ENCODE results near the gene EXOC7.

The EXOC7 gene

GRCh38 chr17:76138896-76139752, 35.5 kb upstream of the EXOC7 start:
- DNase-seq (ENCODE audit: low read depth): no peak

- no peak for DNase-seq (ENCODE audit: low read depth)
Observed at GRCh38 chr17:76138234-76138895, 34.8 kb upstream of the EXOC7 start.

- no peak for DNase-seq (ENCODE audit: low read depth)
Observed at GRCh38 chr17:76137351-76138233, 34.0 kb upstream of the EXOC7 start.

- no peak for DNase-seq (ENCODE audit: low read depth)
Observed at GRCh38 chr17:76137001-76137350, 33.4 kb upstream of the EXOC7 start.

- no peak for DNase-seq (ENCODE audit: low read depth)
Observed at GRCh38 chr17:76136276-76137000, 32.9 kb upstream of the EXOC7 start.

- no peak for DNase-seq (ENCODE audit: low read depth)
Observed at GRCh38 chr17:76135810-76136188, 32.2 kb upstream of the EXOC7 start.

GRCh38 chr17:76134911-76135809, 31.6 kb upstream of the EXOC7 start:
- no peak for DNase-seq (ENCODE audit: low read depth)

GRCh38 chr17:76132574-76133338, 29.2 kb upstream of the EXOC7 start:
- no peak for DNase-seq (ENCODE audit: low read depth)

GRCh38 chr17:76131692-76132573, 28.3 kb upstream of the EXOC7 start:
- no peak for DNase-seq (ENCODE audit: low read depth)

- DNase-seq (ENCODE audit: low read depth): no peak
Observed at GRCh38 chr17:76131051-76131691, 27.6 kb upstream of the EXOC7 start.

- no peak for DNase-seq (ENCODE audit: low read depth)
Observed at GRCh38 chr17:76130473-76130872, 26.9 kb upstream of the EXOC7 start.

GRCh38 chr17:76125922-76126321, 22.3 kb upstream of the EXOC7 start:
- no peak for DNase-seq (ENCODE audit: low read depth)

- no peak for DNase-seq (ENCODE audit: low read depth)
Observed at GRCh38 chr17:76125391-76125675, 21.7 kb upstream of the EXOC7 start.

- DNase-seq (ENCODE audit: low read depth): no peak
Observed at GRCh38 chr17:76124582-76125390, 21.2 kb upstream of the EXOC7 start.

- no peak for DNase-seq (ENCODE audit: low read depth)
Observed at GRCh38 chr17:76123749-76124581, 20.4 kb upstream of the EXOC7 start.

GRCh38 chr17:76123191-76123499, 19.6 kb upstream of the EXOC7 start:
- DNase-seq (ENCODE audit: low read depth): no peak

Data from stimulated activated CD8-positive, alpha-beta memory T cell treated with anti-CD3 and anti-CD28 coated beads, Interleukin-4, amount 100 ng/mL, for 24 hours (primary cell).